Measurements from ENCODE around the gene SLC38A1.

DNA sequence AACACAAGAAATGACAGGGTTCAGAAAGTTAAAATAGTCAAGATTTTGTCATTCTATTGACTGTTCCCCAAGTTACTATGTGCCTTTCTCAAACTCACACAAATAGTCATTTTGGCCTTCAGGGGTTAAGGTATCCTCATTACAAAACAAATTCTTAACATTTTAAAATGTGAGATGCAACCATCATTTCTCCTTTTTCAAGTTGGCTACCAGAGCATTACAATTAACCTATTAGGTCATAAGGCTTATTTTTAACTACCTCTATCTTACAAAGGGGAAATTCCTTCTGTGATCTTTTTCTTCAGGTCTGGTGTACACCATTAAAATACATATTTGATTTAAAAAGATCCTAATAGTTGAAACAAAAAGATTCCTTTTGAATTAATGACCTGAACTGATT is 61.2 kb downstream of the SLC38A1 start:
- TF ChIP-seq CTCF (IDR thresholded peaks at IDR 0.05 in 2 of 3, conservative IDR thresholded peaks at IDR 0.05 in 1 of 3; ENCODE audit: borderline replicate concordance in 1 of 3, insufficient read depth in 1 of 3, low read depth in 2 of 3, low read length in 2 of 3) (no peak), YY1 (IDR thresholded peaks at IDR 0.05; ENCODE audit: extremely low read depth, insufficient replicate concordance, low read depth, low read length) (no peak), POLR2A (IDR thresholded peaks at IDR 0.05; ENCODE audit: borderline replicate concordance, extremely low read depth, insufficient read depth, insufficient read length) (no peak), EGR1 (IDR thresholded peaks at IDR 0.05; ENCODE audit: low read depth) (no peak), ZBTB33 (IDR thresholded peaks at IDR 0.05; ENCODE audit: extremely low read depth, insufficient replicate concordance, low read length) (no peak), RAD21 (IDR thresholded peaks at IDR 0.05; ENCODE audit: low read depth) (no peak), EZH2 (IDR thresholded peaks at IDR 0.05) (no peak), REST (IDR thresholded peaks at IDR 0.05; ENCODE audit: low read depth) (no peak), CEBPB (IDR thresholded peaks at IDR 0.05; ENCODE audit: low read depth) (no peak), POLR2AphosphoS5 (IDR thresholded peaks at IDR 0.05; ENCODE audit: low read depth, low read length) (no peak), ZNF274 (IDR thresholded peaks at IDR 0.05; ENCODE audit: low read depth, low read length) (no peak)

All from HCT116 (cell line).